ENCODE results near the gene DBX1. TPM values are rescaled to one million over a fixed set of nuclear protein-coding genes. Genes with fewer than 3 reads are reported as not detected.

The DBX1 gene, protein sequence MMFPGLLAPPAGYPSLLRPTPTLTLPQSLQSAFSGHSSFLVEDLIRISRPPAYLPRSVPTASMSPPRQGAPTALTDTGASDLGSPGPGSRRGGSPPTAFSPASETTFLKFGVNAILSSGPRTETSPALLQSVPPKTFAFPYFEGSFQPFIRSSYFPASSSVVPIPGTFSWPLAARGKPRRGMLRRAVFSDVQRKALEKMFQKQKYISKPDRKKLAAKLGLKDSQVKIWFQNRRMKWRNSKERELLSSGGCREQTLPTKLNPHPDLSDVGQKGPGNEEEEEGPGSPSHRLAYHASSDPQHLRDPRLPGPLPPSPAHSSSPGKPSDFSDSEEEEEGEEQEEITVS
- total RNA-seq (2014; rRNA removed; shearing (Covaris generic)) = not detected in 2 replicates
- polyA plus RNA-seq (2016; fragmentation: Nextera tagmentation; extraction: Ambion mirVana) = not detected in 2 replicates

DNA sequence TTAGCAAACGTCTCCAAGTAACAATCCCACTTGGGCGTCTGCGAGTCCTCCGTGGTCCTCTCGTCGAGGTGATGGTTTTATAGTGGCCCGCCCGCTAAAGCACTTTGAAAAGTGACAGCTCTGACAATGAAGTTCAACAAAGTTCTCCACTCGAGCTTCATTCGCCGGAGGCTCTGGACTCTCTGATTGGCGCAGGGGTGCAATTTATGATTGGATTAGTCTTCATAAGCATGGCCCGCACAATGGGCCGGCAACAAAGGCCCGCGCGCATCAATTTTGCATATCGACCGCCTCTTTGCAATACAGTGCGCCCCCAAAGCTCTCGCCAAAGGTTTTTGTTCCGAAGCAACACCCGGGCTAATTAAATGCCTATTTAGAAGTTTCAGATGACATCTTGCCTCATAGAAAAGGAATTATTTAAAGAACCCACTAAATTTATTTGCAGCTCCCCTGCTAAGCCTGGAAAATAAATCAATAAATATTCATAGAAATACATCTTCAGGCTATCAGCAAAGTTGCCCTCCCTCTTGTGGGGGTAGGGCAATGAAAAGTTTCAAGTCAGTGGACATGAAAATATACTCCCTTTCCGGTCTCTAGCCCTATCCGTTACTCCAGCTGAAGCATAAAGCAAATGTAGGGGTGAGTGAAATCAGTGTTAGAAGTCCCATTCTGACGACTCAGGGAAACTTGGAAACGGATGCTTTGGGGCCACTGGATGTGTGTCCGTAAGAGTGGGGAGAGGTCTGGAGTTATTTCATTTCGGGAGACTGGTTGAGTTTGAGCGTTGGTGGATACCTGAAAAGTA lies at the start of gene DBX1:
DBX1 (minus strand) TSS at position 51 of the 805 bp plus-strand sequence. CDS start 151 bp downstream, outside the sequence.
- no peak within 1 kb of the TSS for H3K27ac ChIP-seq
- H3K79me2 ChIP-seq (ENCODE audit: insufficient read depth) = no peaks in the 10 kb centered on the region
- 5 to 8% methylated on average over 30 of the region's 30 CpGs for WGBS, 2 experiments (ENCODE audit: low coverage in 1 of 2, low lambda C conversion rate in 2 of 2, missing lambda C conversion rate in 2 of 2)
- H3F3A ChIP-seq (ENCODE audit: insufficient read depth) = no peaks in the 10 kb centered on the region
- H2AFZ ChIP-seq = no peak within 1 kb of the TSS
- peak; percentile 45 for TF ChIP-seq EZH2 (IDR thresholded peaks at IDR 0.05; ENCODE audit: insufficient read depth, poor library complexity, severe bottlenecking)
- 0 out of 2 replicates have a peak, but pooled peaks have one; percentile 55 for TF ChIP-seq EZH2phosphoT487 (IDR thresholded peaks at IDR 0.05; ENCODE audit: insufficient read depth, low read depth)
- DNase-seq = no peak
- H3K36me3 ChIP-seq (ENCODE audit: low read depth) = no peaks in the 10 kb centered on the region
- in situ Hi-C loops (cut with MboI) = loop anchor here (25.0 kb wide), 1 partner anchor 1098 kb away; the partner anchor contains the start of gene MRGPRX2
- no peaks in the 10 kb centered on the region for H3K9me3 ChIP-seq (ENCODE audit: low read depth)
- no peak within 1 kb of the TSS for H3K4me2 ChIP-seq (ENCODE audit: unreplicated experiment)
- peaks cover 97% of the 10 kb centered on the region for H3K27me3 ChIP-seq (replicated peaks; ENCODE audit: insufficient read depth)
- H4K20me1 ChIP-seq (ENCODE audit: insufficient read depth) = no peaks in the 10 kb centered on the region
- 0 out of 2 replicates have a peak, but pooled peaks cover 7% of the 10 kb centered on the region for H3K4me1 ChIP-seq (ENCODE audit: insufficient read depth)
- no peaks in the 10 kb centered on the region for H3K9me2 ChIP-seq (ENCODE audit: insufficient read depth)
- no peak within 1 kb of the TSS for H3K4me3 ChIP-seq
- no peak within 1 kb of the TSS for H3K9ac ChIP-seq

- TF ChIP-seq EZH2 (IDR thresholded peaks at IDR 0.05; ENCODE audit: insufficient read depth, poor library complexity, severe bottlenecking) (no peak), EZH2phosphoT487 (IDR thresholded peaks at IDR 0.05; ENCODE audit: insufficient read depth, low read depth) (no peak)
- no peak overlapping the region for H3K4me2 ChIP-seq (ENCODE audit: unreplicated experiment)
- DNase-seq = no peak
- peaks cover 78% of the 10 kb centered on the region for H3K27me3 ChIP-seq (replicated peaks; ENCODE audit: insufficient read depth)
- no peak overlapping the region for H3K9ac ChIP-seq
- H3K9me3 ChIP-seq (ENCODE audit: low read depth) = no peaks in the 10 kb centered on the region
- no peak overlapping the region for H3K27ac ChIP-seq
- H3F3A ChIP-seq (ENCODE audit: insufficient read depth) = no peaks in the 10 kb centered on the region
- 6 to 7% methylated on average over 16 of the region's 16 CpGs for WGBS, 2 experiments (ENCODE audit: low coverage in 1 of 2, low lambda C conversion rate in 2 of 2, missing lambda C conversion rate in 2 of 2)
- H3K4me1 ChIP-seq (ENCODE audit: insufficient read depth) = no peaks in the 10 kb centered on the region
- no peaks in the 10 kb centered on the region for H4K20me1 ChIP-seq (ENCODE audit: insufficient read depth)
- H3K9me2 ChIP-seq (ENCODE audit: insufficient read depth) = no peaks in the 10 kb centered on the region
- no peak overlapping the region for H2AFZ ChIP-seq
- H3K4me3 ChIP-seq = no peak overlapping the region
- in situ Hi-C loops (cut with MboI) = no loop called here
- no peaks in the 10 kb centered on the region for H3K36me3 ChIP-seq (ENCODE audit: low read depth)
- no peaks in the 10 kb centered on the region for H3K79me2 ChIP-seq (ENCODE audit: insufficient read depth)
Measured at GRCh38 chr11:20208622-20209111, 48.4 kb upstream of the DBX1 start.

GRCh38 chr11:20207781-20208621 lies 47.7 kb upstream of the DBX1 start:
- Histone ChIP-seq H3K9ac (no peak overlapping the region), H3K4me2 (ENCODE audit: unreplicated experiment) (no peak overlapping the region), H3K27ac (no peak overlapping the region), H3K27me3 (replicated peaks; ENCODE audit: insufficient read depth) (peaks cover 84% of the 10 kb centered on the region), H2AFZ (no peak overlapping the region), H3K9me2 (ENCODE audit: insufficient read depth) (no peaks in the 10 kb centered on the region), H3K9me3 (ENCODE audit: low read depth) (no peaks in the 10 kb centered on the region), H3K4me1 (ENCODE audit: insufficient read depth) (no peaks in the 10 kb centered on the region), H3K4me3 (no peak overlapping the region), H3K79me2 (ENCODE audit: insufficient read depth) (no peaks in the 10 kb centered on the region), H3K36me3 (ENCODE audit: low read depth) (no peaks in the 10 kb centered on the region), H4K20me1 (ENCODE audit: insufficient read depth) (no peaks in the 10 kb centered on the region), H3F3A (ENCODE audit: insufficient read depth) (no peaks in the 10 kb centered on the region)
- TF ChIP-seq EZH2 (IDR thresholded peaks at IDR 0.05; ENCODE audit: insufficient read depth, poor library complexity, severe bottlenecking) (peak; percentile 46), EZH2phosphoT487 (IDR thresholded peaks at IDR 0.05; ENCODE audit: insufficient read depth, low read depth) (0 out of 2 replicates have a peak, but pooled peaks have one; percentile 55)
- 5 to 7% methylated on average over 33 of the region's 33 CpGs for WGBS, 2 experiments (ENCODE audit: low coverage in 1 of 2, low lambda C conversion rate in 2 of 2, missing lambda C conversion rate in 2 of 2)
- in situ Hi-C loops (cut with MboI) = no loop called here
- DNase-seq = peak; percentile 3

- TF ChIP-seq EZH2 (IDR thresholded peaks at IDR 0.05; ENCODE audit: insufficient read depth, poor library complexity, severe bottlenecking) = no peak
- no peak for TF ChIP-seq EZH2phosphoT487 (IDR thresholded peaks at IDR 0.05; ENCODE audit: insufficient read depth, low read depth)
- H3K27ac ChIP-seq = no peak overlapping the region
- no peak overlapping the region for H3K9ac ChIP-seq
- no peak overlapping the region for H3K4me3 ChIP-seq
- H2AFZ ChIP-seq = no peak overlapping the region
- no peaks in the 10 kb centered on the region for H3F3A ChIP-seq (ENCODE audit: insufficient read depth)
- no peaks in the 10 kb centered on the region for H3K36me3 ChIP-seq (ENCODE audit: low read depth)
- no peaks in the 10 kb centered on the region for H4K20me1 ChIP-seq (ENCODE audit: insufficient read depth)
- no peaks in the 10 kb centered on the region for H3K4me1 ChIP-seq (ENCODE audit: insufficient read depth)
- DNase-seq = no peak
- H3K4me2 ChIP-seq (ENCODE audit: unreplicated experiment) = no peak overlapping the region
- H3K27me3 ChIP-seq (replicated peaks; ENCODE audit: insufficient read depth) = peaks cover 87% of the 10 kb centered on the region
- no peaks in the 10 kb centered on the region for H3K9me2 ChIP-seq (ENCODE audit: insufficient read depth)
- no peaks in the 10 kb centered on the region for H3K9me3 ChIP-seq (ENCODE audit: low read depth)
- in situ Hi-C loops (cut with MboI) = no loop called here
- H3K79me2 ChIP-seq (ENCODE audit: insufficient read depth) = no peaks in the 10 kb centered on the region
Measured at GRCh38 chr11:20205807-20206206, 45.5 kb upstream of the DBX1 start.

Measured in GM23248 (cell line).